Activated gamma-delta T cell treated with Interleukin-2 at 50 U/mL for 16 hours (primary cell): ENCODE measurements around the gene USP1.

Experiments
- DNase-seq: peaks from one replicate; pipeline ENCODE4 v3.0.0-alpha.2; 2020

The USP1 gene

DNA sequence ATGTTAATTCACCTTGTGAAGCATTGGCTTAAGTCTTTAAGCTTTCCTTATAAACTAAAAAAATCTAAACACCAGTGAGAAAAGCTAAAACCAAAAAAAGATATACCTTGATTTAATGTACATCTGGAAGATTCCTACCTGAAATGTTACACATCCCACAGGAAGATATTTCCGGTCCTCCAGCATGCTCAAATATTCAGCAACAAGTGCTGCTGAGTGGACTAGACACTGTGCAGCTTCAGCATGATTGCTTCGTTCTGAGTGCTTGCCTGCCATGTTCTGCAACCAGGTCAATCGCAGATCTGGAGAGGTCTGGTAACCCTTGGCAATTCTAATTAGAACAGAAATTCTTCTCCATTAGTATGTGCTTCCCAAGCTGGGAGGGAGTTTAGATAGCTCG lies 57.3 kb downstream of the USP1 start:
- DNase-seq = no peak

DNA sequence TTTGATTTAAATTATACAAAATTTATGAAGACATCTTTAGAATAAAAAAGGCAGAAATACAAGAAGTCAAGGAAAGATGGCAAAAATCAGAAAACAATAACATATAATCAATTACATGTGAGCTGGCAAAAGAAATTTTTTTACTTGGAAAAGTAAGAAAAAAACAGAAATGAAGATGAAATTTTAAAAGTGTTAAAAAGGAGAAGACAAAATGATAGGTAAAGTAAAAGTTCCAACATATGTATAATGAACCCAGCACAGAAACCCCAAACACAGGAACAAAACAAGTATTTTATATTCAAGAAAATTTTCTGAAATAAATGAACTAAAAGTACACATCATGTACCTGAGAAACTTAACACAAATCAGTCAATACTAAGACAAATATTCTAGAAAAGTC lies 63.4 kb downstream of the USP1 start:
- DNase-seq = no peak
